HG03196 (cell line): ENCODE results near the gene BCL7A.
"Not testable (repeated sequence)": the region's sequence is repeated elsewhere in the genome, so short reads cannot be mapped to it uniquely, and the experiment has no call there.

Source experiments
- ATAC-seq: cut with Tn5 transposase; IDR thresholded peaks from one replicate; pipeline ENCODE4 v1.9.1; 2021; ENCODE audit not compliant: unreplicated experiment

The BCL7A gene

GRCh38 chr12:122093098-122093883, 71.6 kb downstream of the BCL7A start:
- no peak for ATAC-seq

- ATAC-seq: no peak
These were observed 72.6 kb downstream of the BCL7A start for GRCh38 chr12:122094137-122094734.

GRCh38 chr12:122094735-122095631, 73.3 kb downstream of the BCL7A start:
- no peak for ATAC-seq

DNA sequence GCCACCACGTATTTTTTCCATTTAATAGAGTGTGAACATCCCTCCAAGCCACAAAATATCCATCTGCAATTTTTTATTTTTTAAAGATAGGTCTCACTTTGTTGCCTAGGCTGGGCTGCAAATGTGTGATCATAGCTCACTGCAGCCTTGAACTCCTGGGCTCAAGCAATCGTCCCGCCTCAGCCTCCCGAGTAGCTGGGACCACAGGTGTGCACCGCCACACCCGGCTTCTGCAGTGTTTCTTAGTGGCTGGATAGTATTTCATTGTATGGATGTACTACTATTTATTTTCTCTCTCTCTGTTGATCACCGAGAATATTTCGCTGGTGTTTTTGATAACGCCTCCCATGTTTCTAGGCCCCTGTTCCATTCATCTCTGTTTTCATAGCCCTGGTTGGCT, 74.3 kb downstream of the BCL7A start:
- no peak for ATAC-seq

DNA sequence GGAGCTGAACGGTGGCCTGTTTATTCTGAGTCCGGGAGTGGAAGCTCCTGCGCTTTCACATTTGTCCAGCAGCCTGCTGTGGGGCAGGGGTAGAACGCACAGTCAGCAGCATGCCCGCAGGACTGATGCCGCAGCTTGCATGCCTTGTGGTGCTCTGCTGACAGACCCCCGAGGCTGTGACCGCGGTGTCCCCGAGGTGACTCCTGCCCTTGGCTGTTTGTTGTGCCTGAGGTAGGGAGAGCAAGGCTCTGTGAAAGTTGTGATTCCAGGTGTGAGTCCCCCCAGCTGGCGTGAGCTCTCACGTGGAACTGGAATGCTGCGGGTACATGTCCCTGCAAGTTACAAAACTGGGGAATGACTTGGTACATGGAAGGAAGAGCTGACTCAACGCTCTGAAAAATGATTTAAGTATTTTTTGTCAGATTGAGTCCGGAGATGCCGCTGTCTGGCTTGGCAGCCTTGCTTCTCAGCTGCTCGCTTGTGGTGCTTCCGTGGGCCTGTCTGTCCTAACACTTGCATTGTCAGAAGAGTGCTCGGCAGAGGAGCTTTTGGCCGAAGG, 75.0 kb downstream of the BCL7A start:
- ATAC-seq: no peak

DNA sequence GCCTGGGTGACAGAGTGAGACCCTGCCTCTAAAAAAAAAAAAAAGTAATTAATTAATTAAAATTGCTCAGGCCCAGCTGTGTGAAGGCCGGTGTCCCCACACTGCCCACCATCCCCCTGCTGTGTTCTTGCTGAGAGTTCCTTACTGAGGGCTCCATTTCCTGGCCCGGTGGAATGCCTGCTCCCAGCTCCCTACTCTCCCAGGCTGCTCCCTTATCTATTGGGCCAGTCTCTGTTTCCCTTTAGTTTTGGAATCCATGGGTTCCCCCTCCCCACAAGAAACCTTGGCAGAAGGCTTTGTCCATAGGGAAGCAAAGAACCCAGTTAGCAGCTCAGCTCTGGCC, 75.9 kb downstream of the BCL7A start:
- ATAC-seq: no peak

DNA sequence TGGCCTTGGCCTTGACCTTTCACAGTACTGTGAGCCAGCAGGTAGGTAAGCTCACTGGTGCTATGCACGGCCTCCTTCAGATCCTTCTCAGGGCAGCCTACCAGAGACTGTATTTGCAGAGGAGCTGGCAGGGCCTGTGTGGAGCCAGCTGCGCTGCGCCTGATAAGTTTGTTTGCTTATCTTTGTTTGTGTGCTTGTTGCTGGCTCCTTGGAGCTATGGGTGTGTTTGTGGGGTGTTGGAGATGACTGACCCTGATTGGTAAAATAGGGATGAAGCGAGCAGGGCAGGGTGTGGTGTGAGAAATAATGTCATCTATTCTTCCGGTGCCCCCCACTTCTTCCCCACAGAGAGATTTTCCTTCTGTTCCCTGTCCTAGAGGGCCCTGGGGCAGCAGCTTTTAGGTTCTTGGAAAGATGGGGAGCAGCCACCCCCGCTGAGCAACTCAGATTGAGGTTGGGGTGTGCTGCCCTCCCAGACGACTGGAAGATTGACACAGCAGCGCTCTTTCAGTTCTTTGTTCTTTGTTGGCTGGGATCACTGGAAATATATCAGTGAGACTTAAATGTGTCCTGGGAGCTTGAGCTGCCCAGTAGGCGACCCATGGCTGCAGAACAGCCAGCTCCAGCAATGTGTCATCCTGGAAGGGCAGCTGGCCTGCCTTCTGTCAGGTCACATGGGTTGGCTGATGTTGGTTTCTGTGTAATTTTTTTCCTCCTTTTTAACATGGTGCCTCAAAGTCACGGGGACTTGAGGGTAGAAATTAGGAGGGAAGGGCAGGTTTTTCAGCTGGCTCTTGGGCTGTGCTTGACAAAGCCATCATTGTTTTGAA, 76.5 kb downstream of the BCL7A start:
- ATAC-seq: no peak

GRCh38 chr12:122099280-122099749, 77.6 kb downstream of the BCL7A start:
- no peak for ATAC-seq

DNA sequence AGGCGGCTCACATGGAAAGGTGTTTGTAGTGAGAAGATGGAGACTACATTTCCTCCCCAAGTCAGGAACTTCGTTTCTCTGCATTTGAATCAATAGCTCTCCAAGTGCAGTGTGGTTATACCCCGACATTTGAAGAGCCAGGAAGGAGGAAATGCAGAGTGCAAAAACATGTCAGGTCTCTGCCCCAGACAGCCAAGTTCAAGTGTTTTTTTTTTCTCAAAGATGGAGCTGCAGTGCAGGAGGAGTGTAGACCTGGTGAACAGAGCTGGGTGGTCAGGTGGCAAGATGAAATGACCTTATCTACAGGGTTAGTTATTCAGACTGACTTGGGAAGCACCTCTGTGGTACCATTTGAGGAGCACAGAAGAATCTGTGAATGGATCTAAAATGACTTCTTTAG, 78.2 kb downstream of the BCL7A start:
- ATAC-seq: no peak

GRCh38 chr12:122100568-122100967, 78.9 kb downstream of the BCL7A start:
- ATAC-seq: no peak

DNA sequence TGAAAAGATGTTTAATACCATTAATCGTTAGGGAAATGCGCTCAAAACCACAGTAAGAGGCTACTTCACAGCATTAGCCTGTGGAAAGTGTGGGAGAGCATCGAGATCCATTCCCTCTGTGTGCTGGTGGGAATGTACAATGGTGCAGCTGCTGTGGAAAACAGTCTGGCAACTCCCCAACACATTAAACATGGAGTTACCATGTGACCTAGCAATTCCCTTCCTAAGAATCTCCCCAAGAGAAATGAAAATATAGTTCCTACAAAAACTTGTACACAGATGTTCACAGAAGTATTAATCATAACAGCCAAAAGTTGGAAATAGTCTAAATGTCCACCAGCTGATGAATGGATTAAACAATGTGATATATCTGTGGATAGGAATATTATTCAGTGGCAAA, 80.6 kb downstream of the BCL7A start:
- no peak for ATAC-seq

DNA sequence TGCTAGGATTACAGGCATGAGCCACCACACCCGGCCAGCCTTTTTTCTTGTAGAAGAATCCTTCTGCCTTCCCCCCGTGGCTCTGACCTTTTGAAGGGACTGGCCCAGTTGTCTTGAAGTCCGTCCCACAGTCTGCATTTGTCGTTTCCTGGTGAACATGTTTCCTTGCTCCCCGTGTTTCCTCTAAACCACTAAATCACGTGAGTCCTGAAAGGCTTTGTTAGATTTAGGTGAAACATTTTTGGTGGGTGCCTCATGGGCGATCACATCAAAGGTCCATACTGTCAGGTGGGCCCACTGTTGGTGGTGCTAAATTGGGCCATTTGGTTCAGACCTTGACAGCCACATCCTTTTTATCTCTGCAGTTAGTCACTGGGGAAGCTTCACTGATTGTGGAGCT, 83.2 kb downstream of the BCL7A start:
- no peak for ATAC-seq

GRCh38 chr12:122105496-122105895, 83.8 kb downstream of the BCL7A start:
- not testable (repeated sequence) for ATAC-seq

DNA sequence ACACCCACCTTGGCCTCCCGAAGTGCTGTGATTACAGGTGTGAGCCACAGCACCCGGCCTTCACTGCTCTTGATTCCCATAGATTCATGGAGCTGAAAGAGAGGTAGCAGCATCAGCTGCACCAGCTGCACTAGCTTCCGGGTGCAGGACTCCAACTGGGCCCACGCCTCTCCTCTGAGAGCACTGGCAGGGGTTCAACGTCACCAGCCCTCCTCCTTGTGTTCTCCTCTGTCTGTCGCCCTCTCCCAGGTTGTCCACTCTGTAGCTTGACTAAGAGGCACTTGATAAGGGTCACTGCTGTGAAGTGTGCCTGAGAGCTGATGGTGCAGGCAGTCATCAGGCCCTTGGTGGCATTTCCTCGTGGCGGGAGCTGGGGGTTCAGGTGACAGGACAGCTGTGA, 85.2 kb downstream of the BCL7A start:
- no peak for ATAC-seq

GRCh38 chr12:122107261-122107660, 85.6 kb downstream of the BCL7A start:
- ATAC-seq: no peak

- no peak for ATAC-seq
These were observed 89.5 kb downstream of the BCL7A start for GRCh38 chr12:122111089-122111641.
